Hematopoietic multipotent progenitor cell treated with erythropoietin and hydrocortisone succinate and interleukin-3 and kit ligand, for 6 days (in vitro differentiated cells): ENCODE data around the gene BMP6.

Source experiments
- DNase-seq: peaks from one replicate; pipeline ENCODE4 v3.0.0-alpha.2; 2015

Gene BMP6

GRCh38 chr6:7725849-7726415, at the start of gene BMP6:
Gene BMP6, plus strand, starts transcription at chr6:7726099. Its CDS starts 857 bp downstream, at chr6:7726956.
- peak; percentile 91 for DNase-seq

- no peak for DNase-seq
These were observed 48.7 kb upstream of the BMP6 start for GRCh38 chr6:7677229-7677628.

- no peak for DNase-seq
These were observed 45.4 kb upstream of the BMP6 start for GRCh38 chr6:7680393-7681075.

GRCh38 chr6:7681449-7681848, 44.5 kb upstream of the BMP6 start:
- DNase-seq = no peak

- DNase-seq = no peak
These were observed 41.8 kb upstream of the BMP6 start for GRCh38 chr6:7684076-7684475.

- no peak for DNase-seq
These were observed 41.1 kb upstream of the BMP6 start for GRCh38 chr6:7684843-7685242.

GRCh38 chr6:7685276-7685675, 40.6 kb upstream of the BMP6 start:
- no peak for DNase-seq

- no peak for DNase-seq
These were observed 38.5 kb upstream of the BMP6 start for GRCh38 chr6:7687145-7688111.

GRCh38 chr6:7691021-7691420, 34.9 kb upstream of the BMP6 start:
- no peak for DNase-seq

GRCh38 chr6:7691675-7692452, 34.0 kb upstream of the BMP6 start:
- no peak for DNase-seq

GRCh38 chr6:7692453-7692784, 33.5 kb upstream of the BMP6 start:
- no peak for DNase-seq

GRCh38 chr6:7693827-7694226, 32.1 kb upstream of the BMP6 start:
- DNase-seq = peak; percentile 56

GRCh38 chr6:7696061-7696460, 29.8 kb upstream of the BMP6 start:
- DNase-seq = no peak

GRCh38 chr6:7697432-7697819, 28.5 kb upstream of the BMP6 start:
- DNase-seq = no peak

- DNase-seq = peak; percentile 67
These were observed 27.9 kb upstream of the BMP6 start for GRCh38 chr6:7697820-7698623.

- peak; percentile 80 for DNase-seq
These were observed 24.6 kb upstream of the BMP6 start for GRCh38 chr6:7701212-7701834.

GRCh38 chr6:7703148-7703680, 22.7 kb upstream of the BMP6 start:
- no peak for DNase-seq

- DNase-seq = no peak
These were observed 20.4 kb upstream of the BMP6 start for GRCh38 chr6:7705483-7705882.

GRCh38 chr6:7706269-7706668, 19.6 kb upstream of the BMP6 start:
- DNase-seq = no peak

- no peak for DNase-seq
These were observed 18.1 kb upstream of the BMP6 start for GRCh38 chr6:7707787-7708186.

- DNase-seq = no peak
These were observed 6.5 kb upstream of the BMP6 start for GRCh38 chr6:7719364-7719850.
